Measurements from ENCODE around the gene PCDHGA8. TPM values are rescaled to one million over a fixed set of nuclear protein-coding genes. Genes with fewer than 3 reads are reported as not detected.
"Not testable (repeated sequence)": the region's sequence is repeated elsewhere in the genome, so short reads cannot be mapped to it uniquely, and the experiment has no call there.

Gene PCDHGA8
- total RNA-seq (2014; rRNA removed; shearing (Covaris generic)): 0.97 and 1.4 TPM in 2 replicates
- polyA plus RNA-seq (2014; cell fraction: nucleus; rRNA removed): 0.22 and 0.27 TPM in 2 replicates

DNA sequence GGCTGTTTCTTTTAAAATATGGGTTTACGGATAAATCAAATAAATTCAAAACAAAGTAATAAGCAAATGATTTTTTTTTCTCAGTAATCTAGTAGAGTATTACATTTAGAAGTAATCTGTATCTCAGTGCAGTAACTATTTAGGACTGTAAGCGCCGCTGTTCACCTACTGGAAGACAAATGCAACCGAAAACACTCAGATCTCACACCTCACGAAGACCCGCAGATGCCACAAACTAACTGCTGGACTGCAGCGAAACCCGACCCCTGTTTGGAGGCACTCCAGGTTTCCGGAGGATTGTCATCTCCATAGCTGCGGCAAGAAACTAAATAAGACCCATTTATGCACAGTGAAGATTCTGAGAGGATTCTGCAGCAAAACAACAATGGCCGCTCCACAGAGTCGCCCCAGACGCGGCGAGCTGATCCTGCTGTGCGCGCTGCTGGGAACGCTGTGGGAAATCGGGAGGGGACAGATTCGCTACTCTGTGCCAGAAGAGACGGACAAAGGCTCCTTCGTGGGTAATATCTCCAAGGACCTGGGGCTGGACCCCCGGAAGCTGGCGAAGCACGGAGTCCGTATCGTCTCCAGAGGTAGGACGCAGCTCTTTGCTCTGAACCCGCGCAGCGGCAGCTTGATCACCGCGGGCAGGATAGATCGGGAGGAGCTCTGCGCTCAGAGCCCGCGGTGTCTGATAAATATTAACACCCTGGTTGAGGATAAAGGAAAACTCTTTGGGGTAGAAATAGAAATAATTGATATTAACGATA, at the start of gene PCDHGA8:
TSS of gene PCDHGA8 (plus strand) at position 205 of the 770 bp plus-strand sequence. CDS start at position 386, 181 bp downstream.
- no peak for DNase-seq (ENCODE audit: extremely low read depth, low read depth)

- DNase-seq (ENCODE audit: extremely low read depth, low read depth): no peak
Measured at GRCh38 chr5:141342773-141343172, 49.7 kb upstream of the PCDHGA8 start.

DNA sequence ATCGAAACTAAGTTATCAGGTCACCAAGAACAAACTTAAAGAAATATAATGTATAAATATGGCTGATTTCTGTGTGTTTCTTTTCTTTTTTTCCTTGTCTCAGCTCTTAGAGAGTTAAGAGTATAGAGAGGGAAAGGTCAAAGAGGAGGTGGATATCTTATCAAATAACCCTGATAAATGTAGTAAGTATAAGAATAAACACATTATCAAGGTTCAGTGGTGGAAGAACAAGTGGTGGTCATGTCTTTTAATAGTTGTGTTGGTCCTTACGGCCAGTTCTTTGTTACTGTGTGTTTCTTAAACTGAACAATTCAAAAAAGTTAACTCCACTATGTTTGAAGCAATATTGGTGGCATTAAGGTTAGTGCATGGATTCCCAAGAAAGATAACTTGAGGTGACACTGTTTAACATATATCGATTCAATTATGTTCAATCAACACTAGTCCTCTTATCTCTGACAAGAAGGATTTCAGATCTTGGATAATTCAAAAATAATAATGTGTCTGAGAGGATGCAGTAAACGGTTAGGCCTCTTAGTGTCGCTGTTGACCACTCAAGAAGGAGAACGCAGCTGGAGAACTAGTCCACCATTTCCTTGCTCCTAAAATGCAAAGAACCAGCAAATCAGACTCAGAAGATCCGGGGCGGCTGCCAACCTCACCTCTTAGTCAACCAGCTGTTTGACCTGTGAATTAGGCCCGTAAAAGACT, 49.0 kb upstream of the PCDHGA8 start, which contains the start of gene PCDHGA3:
TSS of gene PCDHGA3 (plus strand) at position 588 of the 711 bp plus-strand sequence. CDS start 205 bp downstream, outside the sequence.
- DNase-seq (ENCODE audit: extremely low read depth, low read depth): no peak

GRCh38 chr5:141343953-141344463, 48.4 kb upstream of the PCDHGA8 start:
- DNase-seq (ENCODE audit: extremely low read depth, low read depth): no peak

DNA sequence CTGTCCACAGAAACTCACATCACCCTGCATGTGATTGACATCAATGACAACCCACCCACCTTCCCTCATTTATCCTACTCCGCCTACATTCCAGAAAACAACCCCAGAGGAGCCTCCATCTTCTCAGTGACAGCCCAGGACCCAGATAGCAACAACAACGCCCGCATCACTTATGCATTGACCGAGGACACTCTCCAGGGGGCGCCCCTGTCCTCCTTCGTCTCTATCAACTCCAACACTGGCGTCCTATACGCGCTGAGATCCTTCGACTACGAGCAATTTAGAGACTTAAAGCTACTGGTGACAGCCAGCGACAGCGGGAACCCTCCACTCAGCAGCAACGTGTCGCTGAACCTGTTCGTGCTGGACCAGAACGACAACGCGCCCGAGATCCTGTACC, 47.1 kb upstream of the PCDHGA8 start:
- no peak for DNase-seq (ENCODE audit: extremely low read depth, low read depth)

- DNase-seq (ENCODE audit: extremely low read depth, low read depth): not testable (repeated sequence)
Measured at GRCh38 chr5:141346017-141346416, 46.4 kb upstream of the PCDHGA8 start.

DNA sequence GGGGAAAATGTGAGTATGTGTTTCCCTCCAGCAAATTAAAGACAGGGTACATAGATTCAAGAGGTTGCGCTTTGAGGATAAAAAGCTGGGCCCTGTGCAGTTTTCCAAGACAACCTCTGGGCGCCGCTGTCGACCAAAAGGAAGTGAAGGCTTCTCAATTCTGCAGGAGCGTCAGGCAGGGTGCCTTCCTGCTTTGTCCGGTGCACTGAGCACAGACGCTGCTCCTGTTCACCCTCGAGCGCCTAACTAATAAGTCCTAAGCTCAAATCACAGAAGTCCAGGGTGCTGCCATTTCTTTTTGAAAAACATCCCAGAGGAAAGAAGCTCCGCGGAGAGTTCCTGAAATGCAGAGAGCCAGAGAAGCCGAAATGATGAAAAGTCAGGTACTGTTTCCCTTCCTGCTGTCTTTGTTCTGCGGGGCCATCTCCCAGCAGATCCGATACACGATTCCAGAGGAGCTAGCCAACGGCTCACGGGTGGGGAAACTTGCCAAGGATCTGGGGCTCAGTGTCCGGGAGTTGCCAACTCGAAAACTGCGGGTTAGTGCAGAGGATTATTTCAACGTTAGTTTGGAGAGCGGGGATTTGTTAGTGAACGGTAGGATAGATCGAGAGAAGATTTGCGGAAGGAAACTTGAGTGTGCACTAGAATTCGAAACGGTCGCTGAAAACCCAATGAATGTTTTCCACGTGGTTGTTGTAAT, 42.4 kb upstream of the PCDHGA8 start, which contains the start of gene PCDHGB1:
TSS of gene PCDHGB1 (plus strand) at position 183 of the 703 bp plus-strand sequence. CDS start at position 345, 162 bp downstream.
- DNase-seq (ENCODE audit: extremely low read depth, low read depth): peak; percentile 66

DNA sequence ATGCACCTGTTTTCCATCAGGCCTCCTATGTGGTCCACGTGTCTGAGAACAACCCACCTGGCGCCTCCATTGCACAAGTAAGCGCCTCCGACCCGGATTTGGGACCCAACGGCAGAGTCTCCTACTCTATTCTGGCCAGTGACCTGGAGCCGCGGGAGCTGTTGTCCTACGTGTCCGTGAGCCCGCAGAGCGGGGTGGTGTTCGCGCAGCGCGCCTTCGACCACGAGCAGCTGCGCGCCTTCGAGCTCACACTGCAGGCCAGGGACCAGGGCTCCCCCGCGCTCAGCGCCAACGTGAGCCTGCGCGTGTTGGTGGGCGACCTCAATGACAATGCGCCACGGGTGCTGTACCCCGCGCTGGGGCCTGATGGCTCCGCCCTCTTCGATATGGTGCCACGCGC, 40.8 kb upstream of the PCDHGA8 start:
- DNase-seq (ENCODE audit: extremely low read depth, low read depth): no peak

DNA sequence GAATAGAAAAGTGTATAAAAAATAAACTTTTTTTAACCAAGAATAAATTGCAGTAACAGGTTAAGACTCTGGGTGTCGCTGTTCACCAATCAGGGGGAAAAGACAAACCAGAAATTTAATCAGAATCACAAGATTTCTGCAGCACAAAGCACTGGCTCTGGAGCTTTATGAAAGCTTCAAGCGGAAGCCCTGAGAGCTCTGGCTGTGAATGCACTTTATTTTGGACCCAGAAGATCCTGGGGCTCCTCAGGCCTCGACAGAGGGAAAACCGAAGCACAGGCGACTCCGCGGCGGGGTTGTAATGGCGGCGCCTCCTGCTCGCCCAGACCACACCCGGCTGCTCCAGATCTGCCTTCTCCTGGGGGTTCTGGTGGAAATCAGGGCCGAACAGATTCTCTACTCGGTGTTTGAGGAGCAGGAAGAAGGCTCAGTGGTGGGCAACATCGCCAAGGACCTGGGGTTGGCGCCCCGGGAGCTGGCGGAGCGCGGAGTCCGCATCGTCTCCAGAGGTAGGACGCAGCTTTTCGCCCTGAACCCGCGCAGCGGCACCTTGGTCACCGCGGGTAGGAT, 37.4 kb upstream of the PCDHGA8 start, which contains the start of gene PCDHGA4:
TSS of gene PCDHGA4 (plus strand) at position 122 of the 570 bp plus-strand sequence. CDS start at position 209, 87 bp downstream.
- DNase-seq (ENCODE audit: extremely low read depth, low read depth): no peak

- no peak for DNase-seq (ENCODE audit: extremely low read depth, low read depth)
Measured at GRCh38 chr5:141355641-141356040, 36.8 kb upstream of the PCDHGA8 start.

- no peak for DNase-seq (ENCODE audit: extremely low read depth, low read depth)
Measured at GRCh38 chr5:141356133-141356532, 36.3 kb upstream of the PCDHGA8 start.

DNA sequence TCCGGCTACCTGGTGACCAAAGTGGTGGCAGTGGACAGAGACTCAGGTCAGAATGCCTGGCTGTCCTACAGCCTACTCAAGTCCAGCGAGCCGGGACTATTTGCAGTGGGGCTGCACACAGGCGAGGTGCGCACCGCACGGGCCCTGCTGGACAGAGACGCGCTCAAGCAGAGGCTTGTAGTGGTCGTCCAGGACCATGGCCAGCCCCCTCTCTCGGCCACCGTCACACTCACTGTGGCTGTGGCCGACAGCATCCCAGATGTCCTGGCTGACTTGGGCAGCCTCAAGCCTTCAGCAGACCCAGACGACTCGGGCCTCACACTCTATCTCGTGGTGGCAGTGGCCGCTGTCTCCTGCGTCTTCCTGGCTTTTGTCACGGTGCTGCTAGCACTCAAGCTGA, 35.5 kb upstream of the PCDHGA8 start:
- no peak for DNase-seq (ENCODE audit: extremely low read depth, low read depth)

DNA sequence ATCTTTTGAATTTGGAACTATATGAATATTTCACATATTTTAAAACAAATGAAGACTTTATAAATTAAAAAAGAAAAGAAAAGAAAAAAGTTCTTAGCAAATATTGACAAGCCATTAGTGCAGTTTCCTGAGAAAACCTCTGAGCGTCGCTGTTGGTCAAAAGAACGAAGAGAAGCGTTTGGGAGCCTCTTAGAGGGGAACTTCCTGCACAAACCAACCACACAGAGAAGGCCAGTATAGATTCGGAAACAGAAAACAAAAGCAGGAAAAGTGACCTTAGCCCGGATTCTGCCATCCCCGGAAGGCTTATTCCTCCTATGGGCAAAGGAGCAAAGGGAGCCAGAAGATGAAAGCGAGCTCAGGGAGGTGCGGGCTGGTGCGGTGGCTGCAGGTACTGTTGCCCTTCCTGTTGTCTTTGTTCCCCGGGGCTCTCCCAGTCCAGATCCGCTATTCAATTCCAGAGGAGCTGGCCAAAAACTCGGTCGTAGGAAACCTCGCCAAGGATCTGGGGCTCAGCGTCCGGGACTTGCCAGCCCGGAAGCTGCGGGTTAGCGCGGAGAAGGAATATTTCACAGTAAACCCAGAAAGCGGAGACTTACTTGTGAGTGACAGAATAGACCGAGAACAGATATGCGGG, 32.5 kb upstream of the PCDHGA8 start, which contains the start of gene PCDHGB2:
TSS of gene PCDHGB2 (plus strand) at position 205 of the 637 bp plus-strand sequence. CDS start at position 347, 142 bp downstream.
- peak; percentile 56 for DNase-seq (ENCODE audit: extremely low read depth, low read depth)

DNA sequence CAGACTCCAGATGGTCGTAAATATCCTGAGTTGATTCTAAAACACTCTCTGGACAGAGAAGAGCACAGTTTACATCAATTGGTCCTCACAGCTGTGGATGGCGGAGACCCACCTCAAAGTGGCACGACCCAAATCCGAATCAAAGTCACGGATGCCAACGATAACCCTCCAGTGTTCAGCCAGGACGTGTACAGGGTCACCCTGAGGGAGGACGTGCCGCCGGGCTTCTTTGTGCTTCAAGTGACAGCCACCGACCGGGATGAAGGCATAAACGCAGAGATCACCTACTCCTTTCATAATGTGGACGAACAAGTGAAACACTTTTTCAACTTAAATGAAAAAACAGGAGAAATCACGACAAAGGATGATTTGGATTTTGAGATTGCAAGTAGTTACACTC, 31.7 kb upstream of the PCDHGA8 start:
- no peak for DNase-seq (ENCODE audit: extremely low read depth, low read depth)

DNA sequence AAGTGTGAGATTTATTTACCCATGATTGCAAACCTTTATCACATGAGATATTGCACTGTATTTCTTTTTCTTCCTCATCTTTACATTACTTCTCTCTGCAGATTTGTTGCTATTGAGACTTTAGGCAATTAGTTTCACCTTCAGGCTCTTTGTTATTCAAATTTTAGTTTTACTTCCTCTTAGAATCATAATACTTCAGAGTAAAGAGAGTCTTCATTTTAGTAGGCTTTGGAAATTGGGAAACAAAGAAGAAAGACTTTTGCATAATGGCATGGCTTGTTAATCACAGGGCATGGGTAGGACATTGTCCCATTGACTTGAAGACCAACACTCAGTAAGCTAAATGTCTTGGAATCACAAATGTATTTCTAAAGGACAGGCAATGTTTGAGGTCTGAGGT, 29.7 kb upstream of the PCDHGA8 start:
- DNase-seq (ENCODE audit: extremely low read depth, low read depth): no peak

GRCh38 chr5:141363952-141364660, 28.3 kb upstream of the PCDHGA8 start, which contains the start of gene PCDHGA5:
PCDHGA5 (plus strand) TSS chr5:141364162; CDS start chr5:141364331, 169 bp downstream.
- no peak for DNase-seq (ENCODE audit: extremely low read depth, low read depth)

GRCh38 chr5:141366016-141366896, 26.2 kb upstream of the PCDHGA8 start:
- no peak for DNase-seq (ENCODE audit: extremely low read depth, low read depth)

All from NCI-H460 (cell line).